Panc1 (cell line): Measurements from ENCODE around the gene PGBD1. TPM values are rescaled to one million over a fixed set of nuclear protein-coding genes. Genes with fewer than 3 reads are reported as not detected.

ENCODE experiments used
- ATAC-seq: fragments of 200-7000 bp; cut with Tn5 transposase; 2 replicates; pipeline ENCODE4 v1.9.1; 2020; ENCODE audit warnings: mild to moderate bottlenecking, moderate library complexity
- BruUV-seq: library from RNA; stranded (reverse); fragments of 400-500 nt; replicated peaks from 2 replicates; lab custom pipeline; 2021; lab: Mats Ljungman, UMichigan
- CTCF ChIA-PET: fragments of 300-600 bp; sonication (Branson Sonifier 250); formaldehyde crosslinking; loops from one replicate; lab custom pipeline; 2022; ENCODE audit warnings: antibody characterized with exemption; lab: Charles Lee
- POLR2A ChIA-PET: fragments of 300-600 bp; sonication (Branson Sonifier 250); formaldehyde crosslinking; loops from one replicate; lab custom pipeline; 2022; ENCODE audit warnings: antibody characterized with exemption; lab: Charles Lee
- DNase-seq: peaks from one replicate; pipeline ENCODE4 v3.0.0-alpha.2; 2010; ENCODE audit warnings: low read depth, low spot score
- H3K27ac ChIP-seq: 2 replicates; pipeline ENCODE4 v1.5.1; 2011; ENCODE audit warnings: mild to moderate bottlenecking, low read length, inconsistent platforms
- H3K27me3 ChIP-seq: fragments of 200-500 bp; sonication (Bioruptor generic); 2 replicates; pipeline ENCODE4 v1.6.0; 2014; ENCODE audit warnings: low read length, inconsistent platforms; ENCODE audit not compliant: control insufficient read depth, insufficient read depth
- H3K36me3 ChIP-seq: fragments of 200-500 bp; sonication (Bioruptor generic); 2 replicates; pipeline ENCODE4 v1.5.1; 2014; ENCODE audit warnings: inconsistent platforms, mild to moderate bottlenecking, low read length, moderate library complexity; ENCODE audit not compliant: control insufficient read depth, insufficient read depth
- H3K4me1 ChIP-seq: 2 replicates; pipeline ENCODE4 v1.5.1; 2011; ENCODE audit warnings: inconsistent platforms, mild to moderate bottlenecking, low read length, moderate library complexity; ENCODE audit not compliant: control insufficient read depth, insufficient read depth
- H3K4me3 ChIP-seq, 2 experiments: 2 replicates each; pipeline ENCODE4 v1.5.1; 2011 to 2012; ENCODE audit warnings: low read depth in 2 of 2, low read length in 2 of 2, mild to moderate bottlenecking in 2 of 2, inconsistent platforms in 1 of 2, moderate library complexity in 1 of 2
- H3K9me3 ChIP-seq: fragments of 200-500 bp; sonication (Bioruptor generic); 2 replicates; pipeline ENCODE4 v1.5.1; 2014; ENCODE audit warnings: low read depth, mild to moderate bottlenecking, inconsistent platforms, low read length, moderate library complexity; ENCODE audit not compliant: control insufficient read depth, insufficient read depth
- POLR2AphosphoS5 ChIP-seq: IDR thresholded peaks from 2 replicates; pipeline ENCODE4 v1.6.1; 2012; ENCODE audit warnings: mild to moderate bottlenecking, low read depth, low read length, moderate library complexity
- SIN3A ChIP-seq: IDR thresholded peaks from 2 replicates; pipeline ENCODE4 v1.6.1; 2012; ENCODE audit warnings: low read depth, mild to moderate bottlenecking, low read length, moderate library complexity, borderline replicate concordance; ENCODE audit not compliant: insufficient read depth
- TCF7L2 ChIP-seq: IDR thresholded peaks from 2 replicates; pipeline ENCODE4 v1.6.1; 2011; ENCODE audit warnings: mild to moderate bottlenecking, low read depth, low read length, inconsistent platforms
- in situ Hi-C: cut with HindIII; loops from 2 replicates; pipeline ENCODE4 v1.10.0; 2016; ENCODE audit warnings: low sequenced_read_pairs, low pct_unique_long_range_greater_than_20kb
- intact Hi-C: fragments of 100-400 bp; cut with micrococcal nuclease; formaldehyde crosslinking; loops from one replicate; pipeline ENCODE4 v1.10.0; 2022; ENCODE audit not compliant: unreplicated experiment
- total RNA-seq: library from RNA; stranded (reverse); gene quantifications from one replicate; pipeline ENCODE4 v1.2.1, GENCODE V29; 2021; ENCODE audit not compliant: unreplicated experiment
- TF ChIP-seq, protein P1 (sequence below): fragments of 450-650 bp; IDR thresholded peaks from 2 replicates; pipeline ENCODE4 v1.5.1; 2017; ENCODE audit warnings: mild to moderate bottlenecking
- TF ChIP-seq, protein P2 (sequence below), 2 experiments: IDR thresholded peaks; 2 replicates each; pipeline ENCODE4 v1.6.1; 2011 to 2012; ENCODE audit warnings: low read depth in 2 of 2, control low read depth in 1 of 2, low read length in 1 of 2, mild to moderate bottlenecking in 1 of 2, moderate library complexity in 1 of 2; ENCODE audit not compliant: insufficient read depth in 1 of 2

Gene PGBD1
- total RNA-seq, 1 experiment from 2014 or later = 7.6 TPM

DNA sequence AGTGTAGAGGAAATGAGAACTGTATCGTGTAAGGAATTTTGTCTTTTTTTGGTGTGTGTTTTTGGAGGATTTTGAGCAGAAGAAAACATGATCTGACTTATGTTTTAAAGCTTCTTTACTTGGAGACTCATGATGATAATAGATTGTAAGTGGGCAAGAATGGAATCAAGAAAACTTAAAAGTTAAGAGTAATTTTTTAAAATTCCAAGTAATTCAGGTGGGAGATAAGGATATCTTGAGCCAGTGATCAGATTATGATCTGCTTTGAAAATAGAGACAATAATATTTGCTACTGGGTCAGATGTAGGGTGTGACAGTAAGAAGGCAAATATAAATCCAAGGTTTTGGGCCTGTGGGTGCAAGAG is 13.7 kb upstream of the PGBD1 start:
- ChIA-PET CTCF (interaction anchor here (1.0 kb wide), 1 partner anchor 88 kb away, joined by 11 read pairs; no protein-coding TSS in a partner anchor), POLR2A (no interaction called here)
- DNase-seq (no peak), ATAC-seq (no peak)
- Histone ChIP-seq H3K4me1 (peaks cover 16% of the 10 kb centered on the region; the same call in 1 of the 2 replicates), H3K4me3 (peak overlapping the region; percentile 73 to 83), H3K27ac (peak overlapping the region; percentile 95), H3K36me3 (no peaks in the 10 kb centered on the region; the same call in none of the 2 replicates), H3K9me3 (no peaks in the 10 kb centered on the region), H3K27me3 (no peaks in the 10 kb centered on the region)
- intact Hi-C loops = loop anchor here (5.0 kb wide), 1 partner anchor 85 kb away; no protein-coding TSS in a partner anchor
- in situ Hi-C loops = no loop called here
- no TSS peak for BruUV-seq
- TF ChIP-seq POLR2AphosphoS5 (no peak), TCF7L2 (no peak), SIN3A (no peak)
- TF ChIP-seq, protein P1, sequence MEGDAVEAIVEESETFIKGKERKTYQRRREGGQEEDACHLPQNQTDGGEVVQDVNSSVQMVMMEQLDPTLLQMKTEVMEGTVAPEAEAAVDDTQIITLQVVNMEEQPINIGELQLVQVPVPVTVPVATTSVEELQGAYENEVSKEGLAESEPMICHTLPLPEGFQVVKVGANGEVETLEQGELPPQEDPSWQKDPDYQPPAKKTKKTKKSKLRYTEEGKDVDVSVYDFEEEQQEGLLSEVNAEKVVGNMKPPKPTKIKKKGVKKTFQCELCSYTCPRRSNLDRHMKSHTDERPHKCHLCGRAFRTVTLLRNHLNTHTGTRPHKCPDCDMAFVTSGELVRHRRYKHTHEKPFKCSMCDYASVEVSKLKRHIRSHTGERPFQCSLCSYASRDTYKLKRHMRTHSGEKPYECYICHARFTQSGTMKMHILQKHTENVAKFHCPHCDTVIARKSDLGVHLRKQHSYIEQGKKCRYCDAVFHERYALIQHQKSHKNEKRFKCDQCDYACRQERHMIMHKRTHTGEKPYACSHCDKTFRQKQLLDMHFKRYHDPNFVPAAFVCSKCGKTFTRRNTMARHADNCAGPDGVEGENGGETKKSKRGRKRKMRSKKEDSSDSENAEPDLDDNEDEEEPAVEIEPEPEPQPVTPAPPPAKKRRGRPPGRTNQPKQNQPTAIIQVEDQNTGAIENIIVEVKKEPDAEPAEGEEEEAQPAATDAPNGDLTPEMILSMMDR = no peak
- TF ChIP-seq, protein P2, sequence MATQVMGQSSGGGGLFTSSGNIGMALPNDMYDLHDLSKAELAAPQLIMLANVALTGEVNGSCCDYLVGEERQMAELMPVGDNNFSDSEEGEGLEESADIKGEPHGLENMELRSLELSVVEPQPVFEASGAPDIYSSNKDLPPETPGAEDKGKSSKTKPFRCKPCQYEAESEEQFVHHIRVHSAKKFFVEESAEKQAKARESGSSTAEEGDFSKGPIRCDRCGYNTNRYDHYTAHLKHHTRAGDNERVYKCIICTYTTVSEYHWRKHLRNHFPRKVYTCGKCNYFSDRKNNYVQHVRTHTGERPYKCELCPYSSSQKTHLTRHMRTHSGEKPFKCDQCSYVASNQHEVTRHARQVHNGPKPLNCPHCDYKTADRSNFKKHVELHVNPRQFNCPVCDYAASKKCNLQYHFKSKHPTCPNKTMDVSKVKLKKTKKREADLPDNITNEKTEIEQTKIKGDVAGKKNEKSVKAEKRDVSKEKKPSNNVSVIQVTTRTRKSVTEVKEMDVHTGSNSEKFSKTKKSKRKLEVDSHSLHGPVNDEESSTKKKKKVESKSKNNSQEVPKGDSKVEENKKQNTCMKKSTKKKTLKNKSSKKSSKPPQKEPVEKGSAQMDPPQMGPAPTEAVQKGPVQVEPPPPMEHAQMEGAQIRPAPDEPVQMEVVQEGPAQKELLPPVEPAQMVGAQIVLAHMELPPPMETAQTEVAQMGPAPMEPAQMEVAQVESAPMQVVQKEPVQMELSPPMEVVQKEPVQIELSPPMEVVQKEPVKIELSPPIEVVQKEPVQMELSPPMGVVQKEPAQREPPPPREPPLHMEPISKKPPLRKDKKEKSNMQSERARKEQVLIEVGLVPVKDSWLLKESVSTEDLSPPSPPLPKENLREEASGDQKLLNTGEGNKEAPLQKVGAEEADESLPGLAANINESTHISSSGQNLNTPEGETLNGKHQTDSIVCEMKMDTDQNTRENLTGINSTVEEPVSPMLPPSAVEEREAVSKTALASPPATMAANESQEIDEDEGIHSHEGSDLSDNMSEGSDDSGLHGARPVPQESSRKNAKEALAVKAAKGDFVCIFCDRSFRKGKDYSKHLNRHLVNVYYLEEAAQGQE (IDR thresholded peaks at IDR 0.05; ENCODE audit: insufficient read depth in 1 of 2, low read depth in 2 of 2, low read length in 1 of 2) = no peak

DNA sequence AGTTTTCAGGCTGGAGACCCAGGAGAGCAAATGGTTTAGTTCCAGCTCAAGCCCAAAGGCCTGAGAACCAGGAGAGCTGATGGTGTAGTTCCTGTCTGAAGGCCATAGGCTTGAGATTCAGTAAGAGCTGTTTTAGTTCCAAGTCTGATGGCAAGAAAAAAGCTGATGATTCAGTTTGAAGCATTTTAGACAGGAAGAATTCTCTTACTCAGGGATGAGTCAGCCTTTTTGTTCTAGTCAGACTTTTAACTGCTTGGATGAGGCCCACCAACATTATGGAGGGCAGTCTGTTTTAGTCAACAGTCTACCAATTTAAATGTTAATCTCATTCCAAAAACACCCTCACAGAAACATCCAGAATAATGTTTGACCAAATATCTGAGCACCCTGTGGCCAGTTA is 11.9 kb upstream of the PGBD1 start:
- peaks cover 16% of the 10 kb centered on the region; the same call in 1 of the 2 replicates for H3K4me1 ChIP-seq
- intact Hi-C loops (loop anchor here (5.0 kb wide), 1 partner anchor 83 kb away; no protein-coding TSS in a partner anchor), in situ Hi-C loops (no loop called here)
- POLR2A ChIA-PET = interaction anchor here (0.5 to 0.9 kb wide), 2 partner anchors 128 to 474 kb away, joined by 3 read pairs; partner anchors contain the start of gene ZKSCAN8
- CTCF ChIA-PET = no interaction called here
- H3K9me3 ChIP-seq = no peaks in the 10 kb centered on the region
- no peak overlapping the region; the same call in 1 of the 2 replicates for H3K27ac ChIP-seq
- ATAC-seq (peak; percentile 45; the same call in 1 of the 2 replicates), DNase-seq (peak; percentile 56)
- TF ChIP-seq, protein P1 = no peak
- no peak for TF ChIP-seq TCF7L2
- no peak overlapping the region for H3K4me3 ChIP-seq
- no peaks in the 10 kb centered on the region; the same call in none of the 2 replicates for H3K36me3 ChIP-seq
- BruUV-seq = no TSS peak
- no peaks in the 10 kb centered on the region for H3K27me3 ChIP-seq
